Thyroid gland (tissue), 4 donors: ENCODE data around the gene ANKRD39. TPM values are rescaled to one million over a fixed set of nuclear protein-coding genes. Genes with fewer than 3 reads are reported as not detected.

Experiments used
- DNase-seq, 2 donors: peaks; one replicate each; pipeline ENCODE4 v3.0.0-alpha.2; 2019
- H3K27ac ChIP-seq, 3 donors: fragments of 200-600 bp; sonication (generic); 1 replicate in 2 of 3; 2 replicates in 1 of 3; pipeline ENCODE4 v1.5.1; 2016 to 2019; ENCODE audit warnings: mild to moderate bottlenecking in 1 of 3, moderate library complexity in 1 of 3
- H3K27me3 ChIP-seq: fragments of 200-600 bp; sonication (generic); one replicate; pipeline ENCODE4 v1.5.1; 2019
- H3K36me3 ChIP-seq, 2 donors: fragments of 200-600 bp; sonication (generic); one replicate each; pipeline ENCODE4 v1.5.1; 2016 to 2019
- H3K4me1 ChIP-seq, 2 donors: fragments of 200-600 bp; sonication (generic); one replicate each; pipeline ENCODE4 v1.5.1; 2017 to 2019
- H3K4me3 ChIP-seq, 3 donors: fragments of 200-600 bp; sonication (generic); replicated peaks in 1 of 3; 1 replicate in 2 of 3; 2 replicates in 1 of 3; pipeline ENCODE4 v1.5.1; 2016; ENCODE audit warnings: mild to moderate bottlenecking in 1 of 3
- H3K9me3 ChIP-seq: fragments of 200-600 bp; sonication (generic); one replicate; pipeline ENCODE4 v1.5.1; 2017
- CTCF ChIP-seq, 6 experiments: fragments of 200-600 bp in 3 of 6; fragments of 450-650 bp in 3 of 6; sonication (generic) in 3 of 6; IDR thresholded peaks; one replicate each; pipeline ENCODE4 v1.5.1; 2016 to 2019; ENCODE audit warnings: antibody characterized with exemption in 6 of 6, mild to moderate bottlenecking in 2 of 6, inconsistent platforms in 1 of 6, moderate library complexity in 1 of 6
- POLR2A ChIP-seq, 2 donors: fragments of 450-650 bp; IDR thresholded peaks; one replicate each; pipeline ENCODE4 v1.6.1; 2017; ENCODE audit warnings: antibody characterized with exemption in 2 of 2, mild to moderate bottlenecking in 2 of 2, moderate library complexity in 1 of 2
- WGBS, 2 donors: methylation state at CpG; one replicate each; pipeline ENCODE4 v1.1.5; 2017; 5-methylcytosine and 5-hydroxymethylcytosine counted together
- intact Hi-C: fragments of 100-400 bp; cut with DNase I; formaldehyde crosslinking; loops from one replicate; pipeline ENCODE4 v1.15.1; 2023
- total RNA-seq, 4 donors: library from RNA; depleted of rRNA; stranded (reverse); fragments of >200 nt; gene quantifications; one replicate each; pipeline ENCODE4 v1.2.3, GENCODE V29; 2016

The ANKRD39 gene
- total RNA-seq, 4 donors from 2014 or later, result 11.6 to 25.7 (median 14.1) TPM

- Histone ChIP-seq H3K27me3 (no peaks in the 10 kb centered on the region), H3K4me1 (peaks cover 0 to 9% of the 10 kb centered on the region in 2 donors), H3K36me3 (peaks cover 2 to 5% of the 10 kb centered on the region in 2 donors), H3K4me3 (no peak within 1 kb of the TSS), H3K9me3 (no peaks in the 10 kb centered on the region), H3K27ac (no peak within 1 kb of the TSS)
- WGBS, 2 donors, result 97% methylated on average over 14 of the region's 14 CpGs
- no peak for TF ChIP-seq CTCF (IDR thresholded peaks at IDR 0.05)
- TF ChIP-seq POLR2A (IDR thresholded peaks at IDR 0.05), result no peak
- intact Hi-C loops, result no loop called here
- no peak for DNase-seq
Observed at GRCh38 chr2:96843538-96844268, 14.1 kb downstream of the ANKRD39 start, which contains the start of gene ANKRD23. ANKRD23 (minus strand) TSS chr2:96844021; CDS start chr2:96843992, 29 bp downstream.

- H3K27me3 ChIP-seq, result no peaks in the 10 kb centered on the region
- intact Hi-C loops, result no loop called here
- H3K4me3 ChIP-seq, result no peak overlapping the region
- TF ChIP-seq CTCF (IDR thresholded peaks at IDR 0.05) (no peak), POLR2A (IDR thresholded peaks at IDR 0.05) (no peak)
- no peak for DNase-seq
- H3K4me1 ChIP-seq, result peaks cover 0 to 9% of the 10 kb centered on the region in 2 donors
- H3K27ac ChIP-seq, result no peak overlapping the region
- no peaks in the 10 kb centered on the region for H3K36me3 ChIP-seq
- 89 to 92% methylated on average over 6 to 7 of the region's 7 CpGs for WGBS, 2 donors
- no peaks in the 10 kb centered on the region for H3K9me3 ChIP-seq
Observed at GRCh38 chr2:96842600-96842999, 15.2 kb downstream of the ANKRD39 start.

- no peaks in the 10 kb centered on the region for H3K36me3 ChIP-seq
- WGBS, 2 donors, result 84 to 88% methylated on average over 14 to 16 of the region's 16 CpGs
- TF ChIP-seq CTCF (IDR thresholded peaks at IDR 0.05) (no peak), POLR2A (IDR thresholded peaks at IDR 0.05) (no peak)
Observed at GRCh38 chr2:96841701-96842495, 15.9 kb downstream of the ANKRD39 start.

GRCh38 chr2:96839875-96840850 lies 17.7 kb downstream of the ANKRD39 start:
- no peak for TF ChIP-seq POLR2A (IDR thresholded peaks at IDR 0.05)
- no peak for TF ChIP-seq CTCF (IDR thresholded peaks at IDR 0.05)
- intact Hi-C loops, result no loop called here
- no peak for DNase-seq
- H3K27ac ChIP-seq, result no peak overlapping the region
- H3K4me1 ChIP-seq, result peaks cover 0 to 9% of the 10 kb centered on the region in 2 donors
- no peaks in the 10 kb centered on the region for H3K9me3 ChIP-seq
- no peaks in the 10 kb centered on the region for H3K36me3 ChIP-seq
- 91 to 92% methylated on average over 29 to 35 of the region's 37 CpGs for WGBS, 2 donors
- no peak overlapping the region for H3K4me3 ChIP-seq
- no peaks in the 10 kb centered on the region for H3K27me3 ChIP-seq

More at GRCh38 chr2:96841701-96842495, 15.9 kb downstream of the ANKRD39 start:
- Histone ChIP-seq H3K9me3 (no peaks in the 10 kb centered on the region), H3K27me3 (no peaks in the 10 kb centered on the region), H3K4me3 (no peak overlapping the region), H3K27ac (no peak overlapping the region), H3K4me1 (peaks cover 0 to 9% of the 10 kb centered on the region in 2 donors)
- no peak for DNase-seq
- intact Hi-C loops, result no loop called here
